ENCODE measurements around the gene CHRM4. TPM values are rescaled to one million over a fixed set of nuclear protein-coding genes. Genes with fewer than 3 reads are reported as not detected.

Gene CHRM4
- polyA plus RNA-seq, 1 experiment = 0.10 TPM

- CTCF ChIA-PET = interaction anchor here (1.7 to 2.9 kb wide), 2 partner anchors 8 to 11 kb away, joined by 5 to 13 read pairs; no protein-coding TSS in a partner anchor
- H3K4me3 ChIP-seq (ENCODE audit: low read depth, low read length) = no peak overlapping the region
- no peaks in the 10 kb centered on the region for H3K27me3 ChIP-seq (ENCODE audit: control insufficient read depth, insufficient read depth, low read length)
- H3K36me3 ChIP-seq (ENCODE audit: control insufficient read depth, insufficient read depth, low read length) = peaks cover 4% of the 10 kb centered on the region
- POLR2A ChIA-PET = no interaction called here
- DNase-seq (ENCODE audit: low read depth) = no peak
- TF ChIP-seq CTCF (IDR thresholded peaks at IDR 0.05; ENCODE audit: insufficient read depth, low read depth, low read length) = no peak
These were observed 29.8 kb upstream of the CHRM4 start for GRCh38 chr11:46421257-46421880.

- ChIA-PET POLR2A (no interaction called here), CTCF (interaction anchor here (2.9 kb wide), 1 partner anchor 11 kb away, joined by 13 read pairs; no protein-coding TSS in a partner anchor)
- DNase-seq (ENCODE audit: low read depth) = no peak
- H3K27me3 ChIP-seq (ENCODE audit: control insufficient read depth, insufficient read depth, low read length) = no peaks in the 10 kb centered on the region
- TF ChIP-seq CTCF (IDR thresholded peaks at IDR 0.05; ENCODE audit: insufficient read depth, low read depth, low read length) = no peak
- no peak overlapping the region for H3K4me3 ChIP-seq (ENCODE audit: low read depth, low read length)
- peaks cover 6% of the 10 kb centered on the region for H3K36me3 ChIP-seq (ENCODE audit: control insufficient read depth, insufficient read depth, low read length)
These were observed 28.9 kb upstream of the CHRM4 start for GRCh38 chr11:46420513-46420912.

GRCh38 chr11:46418751-46419150 is 27.2 kb upstream of the CHRM4 start:
- CTCF ChIA-PET = interaction anchor here (1.0 to 1.3 kb wide), 3 partner anchors 13 to 110 kb away, joined by 3 read pairs; no protein-coding TSS in a partner anchor
- POLR2A ChIA-PET = no interaction called here
- H3K4me3 ChIP-seq (ENCODE audit: low read depth, low read length) = no peak overlapping the region
- peaks cover 10% of the 10 kb centered on the region for H3K36me3 ChIP-seq (ENCODE audit: control insufficient read depth, insufficient read depth, low read length)
- DNase-seq (ENCODE audit: low read depth) = no peak
- H3K27me3 ChIP-seq (ENCODE audit: control insufficient read depth, insufficient read depth, low read length) = no peaks in the 10 kb centered on the region
- TF ChIP-seq CTCF (IDR thresholded peaks at IDR 0.05; ENCODE audit: insufficient read depth, low read depth, low read length) = no peak

- ChIA-PET CTCF (no interaction called here), POLR2A (no interaction called here)
- no peak for DNase-seq (ENCODE audit: low read depth)
- H3K27me3 ChIP-seq (ENCODE audit: control insufficient read depth, insufficient read depth, low read length) = no peaks in the 10 kb centered on the region
- TF ChIP-seq CTCF (IDR thresholded peaks at IDR 0.05; ENCODE audit: insufficient read depth, low read depth, low read length) = no peak
- H3K36me3 ChIP-seq (ENCODE audit: control insufficient read depth, insufficient read depth, low read length) = peaks cover 13% of the 10 kb centered on the region
- no peak overlapping the region for H3K4me3 ChIP-seq (ENCODE audit: low read depth, low read length)
These were observed 26.1 kb upstream of the CHRM4 start for GRCh38 chr11:46417711-46418110.

GRCh38 chr11:46414879-46415278 is 23.3 kb upstream of the CHRM4 start:
- DNase-seq (ENCODE audit: low read depth) = no peak
- POLR2A ChIA-PET = no interaction called here
- H3K27me3 ChIP-seq (ENCODE audit: control insufficient read depth, insufficient read depth, low read length) = no peaks in the 10 kb centered on the region
- H3K4me3 ChIP-seq (ENCODE audit: low read depth, low read length) = no peak overlapping the region
- H3K36me3 ChIP-seq (ENCODE audit: control insufficient read depth, insufficient read depth, low read length) = peaks cover 14% of the 10 kb centered on the region
- TF ChIP-seq CTCF (IDR thresholded peaks at IDR 0.05; ENCODE audit: insufficient read depth, low read depth, low read length) = no peak
- CTCF ChIA-PET = interaction anchor here (1.8 kb wide), 1 partner anchor 16 kb away, joined by 4 read pairs; no protein-coding TSS in a partner anchor
